ENCODE results near the gene CSPG4.

- TF ChIP-seq, protein P1, sequence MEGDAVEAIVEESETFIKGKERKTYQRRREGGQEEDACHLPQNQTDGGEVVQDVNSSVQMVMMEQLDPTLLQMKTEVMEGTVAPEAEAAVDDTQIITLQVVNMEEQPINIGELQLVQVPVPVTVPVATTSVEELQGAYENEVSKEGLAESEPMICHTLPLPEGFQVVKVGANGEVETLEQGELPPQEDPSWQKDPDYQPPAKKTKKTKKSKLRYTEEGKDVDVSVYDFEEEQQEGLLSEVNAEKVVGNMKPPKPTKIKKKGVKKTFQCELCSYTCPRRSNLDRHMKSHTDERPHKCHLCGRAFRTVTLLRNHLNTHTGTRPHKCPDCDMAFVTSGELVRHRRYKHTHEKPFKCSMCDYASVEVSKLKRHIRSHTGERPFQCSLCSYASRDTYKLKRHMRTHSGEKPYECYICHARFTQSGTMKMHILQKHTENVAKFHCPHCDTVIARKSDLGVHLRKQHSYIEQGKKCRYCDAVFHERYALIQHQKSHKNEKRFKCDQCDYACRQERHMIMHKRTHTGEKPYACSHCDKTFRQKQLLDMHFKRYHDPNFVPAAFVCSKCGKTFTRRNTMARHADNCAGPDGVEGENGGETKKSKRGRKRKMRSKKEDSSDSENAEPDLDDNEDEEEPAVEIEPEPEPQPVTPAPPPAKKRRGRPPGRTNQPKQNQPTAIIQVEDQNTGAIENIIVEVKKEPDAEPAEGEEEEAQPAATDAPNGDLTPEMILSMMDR (IDR thresholded peaks at IDR 0.05; ENCODE audit: extremely low read depth in 1 of 2, insufficient read depth in 1 of 2, low read depth in 1 of 2, low read length in 2 of 2), result no peak
- TF ChIP-seq, protein P2, sequence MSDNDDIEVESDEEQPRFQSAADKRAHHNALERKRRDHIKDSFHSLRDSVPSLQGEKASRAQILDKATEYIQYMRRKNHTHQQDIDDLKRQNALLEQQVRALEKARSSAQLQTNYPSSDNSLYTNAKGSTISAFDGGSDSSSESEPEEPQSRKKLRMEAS (IDR thresholded peaks at IDR 0.05; ENCODE audit: insufficient read depth, insufficient read length), result no peak
- no peak for TF ChIP-seq POLR2A (IDR thresholded peaks at IDR 0.05; ENCODE audit: low read depth, low read length)
Measured at GRCh38 chr15:75725719-75726607, 13.3 kb upstream of the CSPG4 start.
